T-helper 1 cell treated with Interleukin-12 subunit alpha and Interleukin-12 subunit beta and Interleukin-4 antibody, amounts not matched to agents 30 ng/mL and 1 ng/mL, for 36 hours (primary cell): ENCODE results near the gene DMBX1. TPM values are rescaled to one million over a fixed set of nuclear protein-coding genes. Genes with fewer than 3 reads are reported as not detected.

Experiments
- intact Hi-C: fragments of 100-400 bp; cut with micrococcal nuclease; formaldehyde crosslinking; loops from one replicate; pipeline ENCODE4 v1.15.1; 2024
- total RNA-seq: library from RNA; stranded (reverse); gene quantifications from 2 replicates; pipeline ENCODE4 v1.2.3, GENCODE V29; 2022

The DMBX1 gene
- total RNA-seq: 0.07 TPM in 1 of 2 replicates, not detected in the other

GRCh38 chr1:46489638-46490405 is at the start of gene DMBX1:
Gene DMBX1, plus strand, starts transcription at chr1:46489836. Its CDS starts 17,175 bp downstream, at chr1:46507011.
- intact Hi-C loops: loop anchor here (2.0 to 10.0 kb wide), 2 partner anchors 743 to 945 kb away; partner anchors contain the start of genes FOXD2 and TAL1

GRCh38 chr1:46440478-46440877 is 49.2 kb upstream of the DMBX1 start:
- intact Hi-C loops: no loop called here

GRCh38 chr1:46442317-46443161 is 47.1 kb upstream of the DMBX1 start:
- intact Hi-C loops: loop anchor here (1.0 to 2.0 kb wide), 4 partner anchors 35 to 283 kb away; no protein-coding TSS in a partner anchor

GRCh38 chr1:46444466-46444865 is 45.2 kb upstream of the DMBX1 start:
- intact Hi-C loops: no loop called here

- intact Hi-C loops: no loop called here
Measured at GRCh38 chr1:46445773-46446256, 43.8 kb upstream of the DMBX1 start.

- intact Hi-C loops: loop anchor here (1.0 kb wide), 3 partner anchors 81 to 278 kb away; no protein-coding TSS in a partner anchor
Measured at GRCh38 chr1:46446646-46447498, 42.8 kb upstream of the DMBX1 start.

GRCh38 chr1:46447499-46448108 is 42.0 kb upstream of the DMBX1 start:
- intact Hi-C loops: loop anchor here (1.0 kb wide), 3 partner anchors 81 to 278 kb away; no protein-coding TSS in a partner anchor

GRCh38 chr1:46448109-46448911 is 41.3 kb upstream of the DMBX1 start:
- intact Hi-C loops: no loop called here

GRCh38 chr1:46449223-46450159 is 40.1 kb upstream of the DMBX1 start:
- intact Hi-C loops: no loop called here

GRCh38 chr1:46450160-46450517 is 39.5 kb upstream of the DMBX1 start:
- intact Hi-C loops: no loop called here

GRCh38 chr1:46451948-46452930 is 37.4 kb upstream of the DMBX1 start:
- intact Hi-C loops: no loop called here

GRCh38 chr1:46452931-46453325 is 36.7 kb upstream of the DMBX1 start:
- intact Hi-C loops: no loop called here

- intact Hi-C loops: no loop called here
Measured at GRCh38 chr1:46453449-46453848, 36.2 kb upstream of the DMBX1 start.

GRCh38 chr1:46455951-46456350 is 33.7 kb upstream of the DMBX1 start:
- intact Hi-C loops: no loop called here

- intact Hi-C loops: no loop called here
Measured at GRCh38 chr1:46456411-46456963, 33.1 kb upstream of the DMBX1 start.

- intact Hi-C loops: no loop called here
Measured at GRCh38 chr1:46457178-46457577, 32.5 kb upstream of the DMBX1 start.

- intact Hi-C loops: no loop called here
Measured at GRCh38 chr1:46458190-46458589, 31.4 kb upstream of the DMBX1 start.
